Activated CD8-positive, alpha-beta T cell treated with anti-CD3 and anti-CD28 coated beads for 36 hours (primary cell): Measurements from ENCODE around the gene MRPL45. TPM values are rescaled to one million over a fixed set of nuclear protein-coding genes. Genes with fewer than 3 reads are reported as not detected.

Experiments used
- ATAC-seq: fragments of 200-7000 bp; cut with Tn5 transposase; one replicate; pipeline ENCODE4 v1.10.0; 2021; ENCODE audit warnings: mild to moderate bottlenecking, moderate library complexity
- CTCF ChIA-PET: fragments of 350-600 bp; sonication (Branson Sonifier 250); formaldehyde crosslinking; loops from one replicate; lab custom pipeline; 2021; ENCODE audit warnings: antibody characterized with exemption; lab: Charles Lee
- POLR2A ChIA-PET: fragments of 350-600 bp; sonication (Branson Sonifier 250); formaldehyde crosslinking; loops from one replicate; lab custom pipeline; 2021; ENCODE audit warnings: antibody characterized with exemption; lab: Charles Lee
- DNase-seq: peaks from one replicate; pipeline ENCODE4 v3.0.0-alpha.2; 2020
- H3K27ac Mint-ChIP-seq: one replicate; pipeline ENCODE4 v1.8.0; 2021; ENCODE audit warnings: mild to moderate bottlenecking, mixed read lengths
- H3K27me3 Mint-ChIP-seq: one replicate; pipeline ENCODE4 v1.8.0; 2021; ENCODE audit warnings: mixed read lengths
- H3K36me3 Mint-ChIP-seq: one replicate; pipeline ENCODE4 v1.8.0; 2021; ENCODE audit warnings: low read depth, mixed read lengths
- H3K4me1 Mint-ChIP-seq: one replicate; pipeline ENCODE4 v1.8.0; 2021; ENCODE audit warnings: low read depth, mixed read lengths
- H3K4me3 Mint-ChIP-seq: one replicate; pipeline ENCODE4 v1.8.0; 2021; ENCODE audit warnings: mild to moderate bottlenecking, moderate library complexity, mixed read lengths
- H3K9me3 Mint-ChIP-seq: one replicate; pipeline ENCODE4 v1.8.0; 2021; ENCODE audit warnings: mixed read lengths
- intact Hi-C: fragments of 100-400 bp; cut with micrococcal nuclease; formaldehyde crosslinking; loops from one replicate; pipeline ENCODE4 v1.10.0; 2022
- total RNA-seq, 2 experiments: library from RNA; stranded (reverse); gene quantifications; one replicate each; pipeline ENCODE4 v1.2.3, GENCODE V29; 2021
- TF ChIP-seq, protein P1 (sequence below): fragments of 200-600 bp; IDR thresholded peaks from one replicate; pipeline ENCODE4 v1.8.0; 2022; ENCODE audit warnings: antibody characterized with exemption, mild to moderate bottlenecking

MRPL45 gene
- total RNA-seq, 2 experiments from 2014 or later, result 54.3 to 54.6 TPM

DNA sequence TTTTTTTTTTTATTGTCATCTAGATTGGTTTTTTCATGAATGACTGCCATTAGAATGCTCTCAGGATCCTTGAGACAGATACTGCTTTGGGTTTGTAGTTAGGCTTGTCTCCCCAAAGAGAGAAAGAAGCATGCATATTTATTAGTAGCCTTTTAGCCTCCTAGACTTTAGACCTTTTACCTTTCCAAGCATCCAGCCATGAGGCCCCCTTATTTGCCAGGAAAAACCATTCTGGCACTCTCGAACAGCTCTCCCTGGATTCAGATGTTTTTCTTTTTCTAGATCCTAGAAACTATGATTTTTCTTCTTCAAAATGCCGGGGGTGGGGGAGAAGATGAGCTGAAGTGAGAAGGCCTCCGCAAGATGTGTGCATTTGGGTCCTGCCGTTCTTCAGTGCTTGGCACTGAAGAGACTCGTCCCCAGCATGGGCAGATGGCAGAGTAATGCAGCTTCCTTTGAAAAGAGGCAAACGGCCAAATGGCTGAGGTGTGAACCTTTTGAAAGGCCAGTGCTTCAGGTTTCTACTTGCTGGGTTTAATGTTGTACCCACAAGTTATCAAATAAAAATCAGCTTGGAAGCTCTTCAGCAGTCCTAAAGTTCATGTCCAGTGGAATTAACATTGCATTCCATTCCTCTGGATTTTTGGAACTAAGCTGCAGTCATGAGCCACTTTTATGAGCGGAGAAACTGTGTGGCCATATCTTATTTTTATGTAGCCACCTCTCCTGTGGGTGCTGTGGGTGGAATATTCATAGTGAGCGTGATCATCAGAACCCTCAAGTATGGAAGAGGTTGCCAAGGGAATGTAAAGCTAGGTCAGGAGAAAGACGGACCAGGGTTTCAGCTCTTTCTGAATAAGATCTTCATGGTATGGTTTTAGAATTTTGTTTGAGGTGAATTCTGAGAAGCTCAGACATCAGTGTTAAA is 61.9 kb downstream of the MRPL45 start:
- no peak overlapping the region for H3K4me3 Mint-ChIP-seq
- ATAC-seq (no peak), DNase-seq (no peak)
- ChIA-PET POLR2A (interaction anchor here (0.8 kb wide), 1 partner anchor 10 kb away, joined by 3 read pairs; no protein-coding TSS in a partner anchor), CTCF (interaction anchor here (0.9 to 8.0 kb wide), 5 partner anchors 9 to 200 kb away, joined by 3 to 66 read pairs (median 11); partner anchors contain the start of gene SOCS7)
- H3K36me3 Mint-ChIP-seq, result no peaks in the 10 kb centered on the region
- TF ChIP-seq, protein P1, sequence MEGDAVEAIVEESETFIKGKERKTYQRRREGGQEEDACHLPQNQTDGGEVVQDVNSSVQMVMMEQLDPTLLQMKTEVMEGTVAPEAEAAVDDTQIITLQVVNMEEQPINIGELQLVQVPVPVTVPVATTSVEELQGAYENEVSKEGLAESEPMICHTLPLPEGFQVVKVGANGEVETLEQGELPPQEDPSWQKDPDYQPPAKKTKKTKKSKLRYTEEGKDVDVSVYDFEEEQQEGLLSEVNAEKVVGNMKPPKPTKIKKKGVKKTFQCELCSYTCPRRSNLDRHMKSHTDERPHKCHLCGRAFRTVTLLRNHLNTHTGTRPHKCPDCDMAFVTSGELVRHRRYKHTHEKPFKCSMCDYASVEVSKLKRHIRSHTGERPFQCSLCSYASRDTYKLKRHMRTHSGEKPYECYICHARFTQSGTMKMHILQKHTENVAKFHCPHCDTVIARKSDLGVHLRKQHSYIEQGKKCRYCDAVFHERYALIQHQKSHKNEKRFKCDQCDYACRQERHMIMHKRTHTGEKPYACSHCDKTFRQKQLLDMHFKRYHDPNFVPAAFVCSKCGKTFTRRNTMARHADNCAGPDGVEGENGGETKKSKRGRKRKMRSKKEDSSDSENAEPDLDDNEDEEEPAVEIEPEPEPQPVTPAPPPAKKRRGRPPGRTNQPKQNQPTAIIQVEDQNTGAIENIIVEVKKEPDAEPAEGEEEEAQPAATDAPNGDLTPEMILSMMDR, result no peak
- H3K4me1 Mint-ChIP-seq, result peaks cover 34% of the 10 kb centered on the region
- no peak overlapping the region for H3K27ac Mint-ChIP-seq
- H3K27me3 Mint-ChIP-seq, result no peaks in the 10 kb centered on the region
- H3K9me3 Mint-ChIP-seq, result no peaks in the 10 kb centered on the region
- intact Hi-C loops, result no loop called here

DNA sequence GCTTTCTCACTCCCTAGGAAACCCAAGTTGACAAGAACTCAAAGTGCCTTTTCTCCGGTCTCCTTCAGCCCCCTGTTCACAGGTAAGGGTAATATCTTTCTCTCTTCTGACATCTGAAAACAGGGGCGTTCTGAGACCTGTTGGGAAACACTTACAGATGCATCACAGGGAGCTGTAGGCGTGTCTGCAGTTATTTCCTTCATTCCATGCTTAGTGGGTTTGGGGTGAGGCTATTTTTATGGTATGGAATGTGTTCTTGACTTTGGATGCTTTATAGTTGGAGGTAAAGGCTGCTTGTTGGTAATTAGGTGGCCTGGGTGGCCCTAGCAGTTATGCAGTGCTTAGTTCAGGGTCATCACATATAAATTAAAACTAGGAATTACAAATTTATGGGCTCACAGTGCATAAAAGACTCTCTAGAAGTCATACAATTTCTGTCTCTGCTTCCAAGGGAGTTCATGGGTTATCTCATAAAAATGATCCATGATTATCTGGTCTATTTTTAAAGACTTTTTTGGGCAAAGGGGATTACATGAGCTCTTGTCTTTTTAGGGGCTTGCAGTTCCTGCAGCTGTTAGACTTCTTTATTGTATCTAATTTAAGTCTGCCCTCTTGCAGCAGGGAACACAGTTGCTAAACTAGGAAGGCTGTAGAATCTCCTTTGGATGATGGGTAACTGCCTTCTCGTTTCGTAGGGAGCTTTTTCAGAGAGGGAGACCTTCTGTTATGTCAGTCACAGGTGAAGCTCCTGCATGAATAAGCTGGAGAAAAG is 64.9 kb downstream of the MRPL45 start:
- Mint-ChIP-seq H3K36me3 (peaks cover 2% of the 10 kb centered on the region), H3K27me3 (no peaks in the 10 kb centered on the region), H3K27ac (no peak overlapping the region), H3K4me1 (peaks cover 11% of the 10 kb centered on the region), H3K4me3 (no peak overlapping the region), H3K9me3 (no peaks in the 10 kb centered on the region)
- TF ChIP-seq, protein P1, result no peak
- ChIA-PET CTCF (interaction anchor here (1.2 to 8.0 kb wide), 3 partner anchors 12 to 52 kb away, joined by 5 to 66 read pairs (median 8); partner anchors contain the start of gene SOCS7), POLR2A (no interaction called here)
- DNase-seq, result no peak
- ATAC-seq, result no peak
- intact Hi-C loops, result no loop called here

DNA sequence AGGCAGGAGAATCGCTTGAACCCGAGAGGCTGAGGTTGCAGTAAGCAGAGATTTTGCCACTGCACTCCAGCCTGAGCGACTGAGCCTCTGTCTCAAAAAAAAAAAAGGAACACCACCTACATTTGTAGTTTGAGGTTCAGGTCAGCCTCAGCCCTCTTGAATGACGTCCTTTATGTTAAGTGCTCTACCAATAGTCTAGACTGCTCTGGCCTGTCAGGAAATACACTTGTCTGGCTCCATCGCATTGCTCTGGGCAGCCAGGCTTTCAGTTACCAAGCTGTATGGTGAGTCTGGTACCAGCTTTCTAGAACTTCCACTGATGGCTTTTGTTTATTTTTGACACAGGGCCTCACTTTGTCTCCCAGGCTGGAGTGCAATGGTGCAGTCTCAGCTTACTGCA is 66.0 kb downstream of the MRPL45 start:
- ChIA-PET POLR2A (interaction anchor here (1.3 to 1.7 kb wide), 2 partner anchors 8 to 9 kb away, joined by 3 read pairs; no protein-coding TSS in a partner anchor), CTCF (interaction anchor here (2.5 to 8.0 kb wide), 2 partner anchors 14 to 51 kb away, joined by 8 to 66 read pairs; partner anchors contain the start of gene SOCS7)
- TF ChIP-seq, protein P1, result no peak
- no peaks in the 10 kb centered on the region for H3K27me3 Mint-ChIP-seq
- DNase-seq, result no peak
- no peak overlapping the region for H3K27ac Mint-ChIP-seq
- ATAC-seq, result no peak
- no peaks in the 10 kb centered on the region for H3K9me3 Mint-ChIP-seq
- peaks cover 1% of the 10 kb centered on the region for H3K4me1 Mint-ChIP-seq
- H3K36me3 Mint-ChIP-seq, result peaks cover 7% of the 10 kb centered on the region
- H3K4me3 Mint-ChIP-seq, result no peak overlapping the region
- intact Hi-C loops, result no loop called here

DNA sequence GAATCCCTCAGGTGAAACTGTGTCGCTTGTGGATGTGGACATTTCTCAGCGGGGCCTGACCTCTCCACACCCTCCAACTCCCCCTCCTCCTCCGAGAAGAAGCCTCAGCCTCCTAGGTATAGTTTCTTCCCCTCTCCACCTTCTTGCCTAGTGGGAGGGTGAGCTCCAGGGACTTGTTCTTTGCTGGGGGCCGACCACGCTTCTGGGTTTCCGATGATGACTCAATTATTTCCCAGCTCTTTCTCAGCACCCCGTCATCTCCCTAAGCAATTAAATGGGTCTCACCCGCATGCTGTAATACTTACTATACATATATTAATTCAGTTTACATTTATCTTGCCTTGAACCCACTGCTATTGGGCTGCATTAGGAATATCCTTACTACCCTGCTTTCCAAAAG is 67.8 kb downstream of the MRPL45 start:
- ChIA-PET POLR2A (interaction anchor here (1.1 to 2.4 kb wide), 3 partner anchors 10 to 42 kb away, joined by 3 to 9 read pairs (median 4); no protein-coding TSS in a partner anchor), CTCF (interaction anchor here (1.3 to 8.0 kb wide), 4 partner anchors 9 to 15 kb away, joined by 3 to 66 read pairs (median 6); partner anchors contain the start of gene SOCS7)
- H3K27ac Mint-ChIP-seq, result no peak overlapping the region
- H3K4me3 Mint-ChIP-seq, result no peak overlapping the region
- peaks cover 15% of the 10 kb centered on the region for H3K36me3 Mint-ChIP-seq
- intact Hi-C loops, result no loop called here
- no peaks in the 10 kb centered on the region for H3K4me1 Mint-ChIP-seq
- TF ChIP-seq, protein P1, result no peak
- H3K9me3 Mint-ChIP-seq, result no peaks in the 10 kb centered on the region
- ATAC-seq (no peak), DNase-seq (no peak)
- no peaks in the 10 kb centered on the region for H3K27me3 Mint-ChIP-seq
